Stimulated activated CD4-positive, alpha-beta T cell treated with anti-CD3 and anti-CD28 coated beads, Interleukin-2, amount 100 ng/mL, for 48 hours (primary cell): ENCODE measurements around the gene NUFIP1.
"Not testable (repeated sequence)": the region's sequence is repeated elsewhere in the genome, so short reads cannot be mapped to it uniquely, and the experiment has no call there.

Source experiments
- DNase-seq, 2 donors: peaks; one replicate each; pipeline ENCODE4 v3.0.0-alpha.2; 2020

NUFIP1 gene

GRCh38 chr13:44919104-44919804 lies 70.0 kb downstream of the NUFIP1 start:
- no peak for DNase-seq

- DNase-seq: peak; percentile 71 to 73
Measured at GRCh38 chr13:44918326-44919103, 70.8 kb downstream of the NUFIP1 start.

GRCh38 chr13:44917589-44918325 lies 71.5 kb downstream of the NUFIP1 start:
- peak; percentile 97 to 98 for DNase-seq

- DNase-seq: no peak
Measured at GRCh38 chr13:44912278-44913016, 76.8 kb downstream of the NUFIP1 start.

GRCh38 chr13:44908712-44909111 lies 80.6 kb downstream of the NUFIP1 start:
- DNase-seq: no peak

GRCh38 chr13:44908266-44908665 lies 81.0 kb downstream of the NUFIP1 start:
- no peak for DNase-seq

- no peak for DNase-seq
Measured at GRCh38 chr13:44906713-44907112, 82.6 kb downstream of the NUFIP1 start.

- DNase-seq: no peak
Measured at GRCh38 chr13:44906230-44906629, 83.0 kb downstream of the NUFIP1 start.

GRCh38 chr13:44905556-44905955 lies 83.7 kb downstream of the NUFIP1 start:
- no peak for DNase-seq

- no peak for DNase-seq
Measured at GRCh38 chr13:44904967-44905366, 84.3 kb downstream of the NUFIP1 start.

GRCh38 chr13:44903574-44903985 lies 85.7 kb downstream of the NUFIP1 start:
- DNase-seq: no peak

GRCh38 chr13:44902738-44903137 lies 86.5 kb downstream of the NUFIP1 start:
- no peak for DNase-seq

GRCh38 chr13:44899967-44900366 lies 89.3 kb downstream of the NUFIP1 start:
- no peak for DNase-seq

GRCh38 chr13:44898308-44898707 lies 91.0 kb downstream of the NUFIP1 start:
- not testable (repeated sequence) for DNase-seq

GRCh38 chr13:44895953-44896335 lies 93.3 kb downstream of the NUFIP1 start:
- DNase-seq: no peak

GRCh38 chr13:44895264-44895952 lies 93.9 kb downstream of the NUFIP1 start:
- no peak for DNase-seq

- DNase-seq: no peak
Measured at GRCh38 chr13:44894001-44894770, 95.1 kb downstream of the NUFIP1 start.
